Motor neuron (in vitro differentiated cells): ENCODE data around the gene SLC7A8. TPM values are rescaled to one million over a fixed set of nuclear protein-coding genes. Genes with fewer than 3 reads are reported as not detected.
A peak's percentile ranks its signal among the peaks of the same experiment; 100 is the strongest.
"Not testable (repeated sequence)": the region's sequence is repeated elsewhere in the genome, so short reads cannot be mapped to it uniquely, and the experiment has no call there.

ENCODE experiments used
- ATAC-seq, 8 experiments: fragments of 200-7000 bp; cut with Tn5 transposase; replicated peaks in 6 of 8; 2 replicates each; pipeline ENCODE4 v1.8.0; 2021; ENCODE audit warnings: mild to moderate bottlenecking in 8 of 8, moderate library complexity in 8 of 8
- H3K27ac ChIP-seq, 2 donors: fragments of 250-450 bp; sonication (Bioruptor Pico); 2 replicates each; pipeline ENCODE4 v1.9.0; 2021; ENCODE audit warnings: antibody characterized with exemption in 2 of 2, mild to moderate bottlenecking in 2 of 2, moderate library complexity in 1 of 2
- H3K4me1 ChIP-seq, 2 donors: fragments of 250-450 bp; sonication (Bioruptor Pico); replicated peaks in 1 of 2; 2 replicates each; pipeline ENCODE4 v1.6.1; 2021; ENCODE audit warnings: antibody characterized with exemption in 2 of 2, mild to moderate bottlenecking in 2 of 2, moderate library complexity in 1 of 2
- H3K4me3 ChIP-seq, 5 donors: fragments of 250-450 bp; sonication (Bioruptor Pico); 2 replicates each; pipeline ENCODE4 v1.9.0; 2021; ENCODE audit warnings: antibody characterized with exemption in 5 of 5, mild to moderate bottlenecking in 5 of 5, moderate library complexity in 4 of 5
- WGBS, 10 experiments: fragments of 450-650 bp; shearing (Covaris generic); methylation state at CpG; one replicate each; pipeline ENCODE4 v1.0.0; 2022; 5-methylcytosine and 5-hydroxymethylcytosine counted together
- in situ Hi-C, 9 experiments: fragments of 400-800 bp; cut with MboI; loops; one replicate each; pipeline ENCODE4 v1.15.0; 2021; ENCODE audit warnings: low sequenced_read_pairs in 9 of 9, low pct_unique_long_range_greater_than_20kb in 2 of 9; ENCODE audit not compliant: unreplicated experiment in 9 of 9
- total RNA-seq, 8 experiments: library from RNA; unstranded; fragments of 300-600 nt; gene quantifications; 2 replicates each; pipeline versions ENCODE4 v1.2.3 to v1.2.4, GENCODE V29; 2022

Gene SLC7A8
- total RNA-seq, 8 experiments from 2014 or later: 0.96 to 55.9 (median 3.4) TPM

- no peak for ATAC-seq
- in situ Hi-C loops: no loop called here
Observed at GRCh38 chr14:23202001-23202400, 18.5 kb upstream of the SLC7A8 start.

DNA sequence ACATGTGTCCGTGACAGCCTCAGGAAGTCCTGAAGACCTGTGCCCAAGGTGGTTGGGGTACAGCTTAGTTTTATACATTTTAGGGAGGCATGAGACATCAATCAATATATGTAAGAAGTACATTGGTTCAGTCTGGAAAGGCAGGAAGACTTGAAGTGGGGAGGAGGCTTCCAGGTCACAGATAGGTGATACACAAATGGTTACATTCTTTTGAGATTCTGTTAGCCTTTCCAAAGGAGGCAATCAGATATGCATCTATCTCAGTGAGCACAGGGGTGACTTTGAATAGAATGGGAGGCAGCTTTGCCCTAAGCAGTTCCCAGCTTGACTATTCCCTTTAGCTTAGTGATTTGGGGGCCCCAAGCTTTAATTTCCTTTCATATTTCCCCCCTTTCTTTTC lies 15.7 kb upstream of the SLC7A8 start:
- ATAC-seq, in situ Hi-C loops, H3K4me3 ChIP-seq, H3K27ac ChIP-seq, H3K4me1 ChIP-seq: not testable (repeated sequence)
- WGBS, 10 experiments: 20 to 100% (median 54%) methylated on average over 1 of the region's 1 CpG; no CpG with 5 or more reads in 4 of the 10 experiments

More at GRCh38 chr14:23202001-23202400, 18.5 kb upstream of the SLC7A8 start:
- Histone ChIP-seq H3K4me3 (no peak overlapping the region), H3K4me1 (no peaks in the 10 kb centered on the region), H3K27ac (no peak overlapping the region)
- WGBS, 10 experiments: 54 to 98% (median 91%) methylated on average over 1 to 7 of the region's 7 CpGs

- H3K27ac ChIP-seq, in situ Hi-C loops, H3K4me3 ChIP-seq, ATAC-seq, H3K4me1 ChIP-seq: not testable (repeated sequence)
- 80 to 100% (median 100%) methylated on average over 1 to 2 of the region's 2 CpGs; no CpG with 5 or more reads in 6 of the 10 experiments for WGBS, 10 experiments
Observed at GRCh38 chr14:23196487-23196886, 13.0 kb upstream of the SLC7A8 start.

DNA sequence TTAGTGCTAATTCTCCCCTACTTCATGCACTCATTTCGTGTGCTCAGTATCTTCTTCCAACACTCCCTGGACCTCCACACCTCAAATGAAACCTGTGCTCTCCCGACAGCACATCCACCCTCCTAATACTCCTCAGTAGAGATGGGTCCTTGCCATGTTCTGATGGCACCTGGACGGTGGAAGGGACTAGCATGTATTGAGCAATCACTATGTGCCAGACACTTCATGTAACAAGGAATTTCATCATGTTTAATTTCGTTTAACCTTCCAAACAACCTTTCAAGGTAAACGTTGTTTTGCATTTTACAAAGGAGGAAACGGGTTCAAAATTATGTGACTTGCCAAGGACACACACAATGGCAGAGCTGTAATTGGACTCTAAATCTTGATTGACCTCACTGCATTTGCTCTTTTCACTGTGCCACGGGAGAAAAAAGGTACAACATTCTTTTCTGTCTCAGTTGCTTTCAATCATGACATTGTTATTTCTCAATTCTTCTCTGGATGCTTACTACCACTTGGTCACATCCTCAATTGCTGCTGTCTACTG lies 12.2 kb upstream of the SLC7A8 start:
- no peaks in the 10 kb centered on the region for H3K4me1 ChIP-seq

DNA sequence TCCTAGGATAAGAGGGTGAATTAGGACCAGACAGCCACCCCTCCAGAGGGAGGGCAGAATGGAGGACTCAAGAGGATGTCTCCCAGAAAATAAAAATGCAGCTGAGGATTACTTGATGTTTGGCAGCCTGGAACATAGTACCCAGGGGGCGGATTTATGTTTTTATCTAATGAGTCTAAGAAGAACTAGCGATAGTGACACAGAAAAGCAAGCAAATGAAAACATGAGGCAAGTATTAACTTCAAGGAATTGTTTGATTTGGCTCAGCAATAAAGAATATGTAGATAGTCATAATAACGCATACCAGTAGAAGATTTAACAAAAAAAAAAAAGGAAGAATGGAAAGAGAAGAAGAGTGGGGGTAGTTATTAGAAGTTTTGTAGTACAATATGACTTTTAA lies 10.0 kb upstream of the SLC7A8 start:
- no peak overlapping the region for H3K27ac ChIP-seq
- WGBS, 10 experiments: 9 to 100% (median 83%) methylated on average over 1 to 3 of the region's 3 CpGs
- no peak overlapping the region for H3K4me3 ChIP-seq
- in situ Hi-C loops: no loop called here
- no peak for ATAC-seq
- H3K4me1 ChIP-seq: no peaks in the 10 kb centered on the region

More for the DNA sequence above, 12.2 kb upstream of the SLC7A8 start:
- H3K27ac ChIP-seq: no peak overlapping the region
- WGBS, 10 experiments: 43 to 85% (median 63%) methylated on average over 1 to 7 of the region's 7 CpGs
- in situ Hi-C loops: no loop called here
- no peak overlapping the region for H3K4me3 ChIP-seq
- no peak for ATAC-seq

DNA sequence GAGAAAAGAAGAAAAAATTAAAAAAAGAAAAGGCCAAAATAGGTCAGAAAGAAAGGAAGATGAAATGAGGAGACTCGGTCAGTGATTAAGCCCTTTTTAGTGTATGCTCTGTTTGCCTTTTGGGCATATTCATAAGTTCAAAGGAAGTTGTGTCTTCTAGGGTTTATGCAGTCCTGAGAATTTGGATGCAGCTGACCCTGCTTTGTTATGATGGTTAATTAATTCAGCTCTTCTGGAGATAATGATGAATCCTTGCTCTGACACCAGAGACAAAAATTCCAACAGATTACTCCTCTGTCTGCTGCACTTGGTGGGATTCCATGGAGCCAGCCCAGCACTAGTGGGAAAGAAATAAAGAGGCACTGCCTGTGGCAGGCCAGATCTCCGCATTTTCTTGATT lies 4.5 kb upstream of the SLC7A8 start:
- in situ Hi-C loops: loop anchor here in 4 of 9 experiments (10.0 kb wide), 1 partner anchor 63 kb away; no protein-coding TSS in a partner anchor
- H3K27ac ChIP-seq: no peak overlapping the region
- no peaks in the 10 kb centered on the region for H3K4me1 ChIP-seq
- ATAC-seq: peak in 3 of 8 experiments; percentile 29 to 49 (median 39)
- 0 to 100% (median 52%) methylated on average over 1 to 2 of the region's 2 CpGs for WGBS, 10 experiments
- H3K4me3 ChIP-seq: no peak overlapping the region

GRCh38 chr14:23186913-23187654 lies 3.6 kb upstream of the SLC7A8 start:
- no peak overlapping the region for H3K4me3 ChIP-seq
- no peaks in the 10 kb centered on the region for H3K4me1 ChIP-seq
- H3K27ac ChIP-seq: no peak overlapping the region
- in situ Hi-C loops: loop anchor here in 4 of 9 experiments (10.0 kb wide), 1 partner anchor 62 kb away; no protein-coding TSS in a partner anchor
- WGBS, 10 experiments: 0 to 75% (median 51%) methylated on average over 1 to 10 of the region's 12 CpGs
- peak in 6 of 8 experiments; percentile 19 to 62 (median 30) for ATAC-seq

- no peaks in the 10 kb centered on the region for H3K4me1 ChIP-seq
- in situ Hi-C loops: loop anchor here in 4 of 9 experiments (10.0 kb wide), 1 partner anchor 60 kb away; no protein-coding TSS in a partner anchor
- H3K27ac ChIP-seq: no peak overlapping the region
- no peak overlapping the region for H3K4me3 ChIP-seq
- WGBS, 10 experiments: 0 to 79% (median 60%) methylated on average over 1 to 3 of the region's 3 CpGs; no CpG with 5 or more reads in 1 of the 10 experiments
- no peak for ATAC-seq
Observed at GRCh38 chr14:23185063-23185462, 1.6 kb upstream of the SLC7A8 start.

GRCh38 chr14:23183158-23183470 lies 346 bp downstream of the SLC7A8 start:
- H3K4me1 ChIP-seq: no peaks in the 10 kb centered on the region
- in situ Hi-C loops: loop anchor here in 5 of 9 experiments (5.0 to 10.0 kb wide), 2 partner anchors 58 to 61 kb away; no protein-coding TSS in a partner anchor
- no peak overlapping the region for H3K27ac ChIP-seq
- ATAC-seq: peak; percentile 14 to 64 (median 60)
- WGBS, 10 experiments: 0 to 8% (median 0%) methylated on average over 1 to 4 of the region's 4 CpGs; no CpG with 5 or more reads in 1 of the 10 experiments
- H3K4me3 ChIP-seq: peak overlapping the region; percentile 42 to 59 (median 44)

DNA sequence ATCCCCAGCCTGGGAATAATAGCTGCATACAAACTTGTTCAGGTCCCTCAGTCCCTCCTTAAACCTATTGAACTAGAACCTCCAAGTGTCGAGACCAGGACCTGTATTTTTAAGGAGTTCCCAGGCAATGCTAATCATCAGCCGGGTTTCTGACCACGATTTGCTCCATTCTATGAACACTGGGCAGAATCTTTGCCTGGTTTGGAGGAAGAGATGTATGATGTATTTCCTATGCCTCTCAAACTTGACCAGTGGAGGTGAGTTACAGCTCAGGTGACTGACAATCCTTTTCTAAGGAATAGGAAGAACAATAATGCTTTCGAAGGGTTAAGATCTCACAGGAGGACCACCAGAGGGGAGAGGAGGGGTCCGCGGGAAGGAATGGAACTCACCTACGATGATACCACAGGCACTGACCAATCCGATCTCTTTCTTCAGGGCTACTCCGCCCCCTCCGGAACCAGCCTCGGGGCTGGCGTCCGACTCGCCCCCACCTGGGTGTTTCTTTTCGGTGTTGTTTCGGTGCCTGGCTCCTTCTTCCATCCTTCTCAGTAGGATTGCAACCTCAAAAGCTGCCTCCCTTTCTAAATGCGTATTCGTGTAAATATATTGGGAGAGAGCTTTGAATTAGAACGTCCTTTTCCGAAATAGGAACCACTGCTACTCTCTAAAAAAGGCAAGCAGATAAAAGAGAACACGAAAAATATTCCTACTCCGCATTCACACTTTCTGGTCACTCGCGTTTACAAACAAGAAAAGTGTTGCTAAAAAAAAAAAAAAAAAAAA lies 895 bp downstream of the SLC7A8 start:
- Histone ChIP-seq H3K4me3 (peak overlapping the region; percentile 42 to 59 (median 44)), H3K4me1 (peaks cover 0 to under 1% of the 10 kb centered on the region in 2 donors), H3K27ac (no peak overlapping the region)
- in situ Hi-C loops: loop anchor here in 5 of 9 experiments (5.0 to 10.0 kb wide), 2 partner anchors 58 to 60 kb away; no protein-coding TSS in a partner anchor
- WGBS, 10 experiments: 0 to 7% (median 2%) methylated on average over 6 to 22 of the region's 24 CpGs
- ATAC-seq: peak; percentile 51 to 91 (median 80)

DNA sequence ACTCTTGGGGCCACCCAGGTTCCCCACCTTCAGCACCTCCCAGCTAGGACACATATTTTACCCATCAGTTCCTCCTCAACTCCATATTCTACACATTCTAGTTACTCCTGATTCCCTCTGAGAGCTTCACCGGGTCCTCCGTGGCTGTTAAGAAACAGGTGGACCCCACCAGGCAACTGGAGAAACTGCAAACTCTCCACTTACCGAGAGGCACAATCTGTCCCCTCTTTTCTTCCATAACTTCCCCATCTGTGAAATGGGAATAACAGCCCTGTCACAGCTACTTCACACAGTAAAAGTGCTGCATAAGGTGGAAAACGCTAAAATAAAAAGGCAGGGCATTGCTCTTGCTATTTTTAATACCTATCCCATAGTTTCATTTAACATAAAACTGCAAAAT lies 1.5 kb downstream of the SLC7A8 start:
- in situ Hi-C loops: loop anchor here in 5 of 9 experiments (5.0 to 10.0 kb wide), 2 partner anchors 57 to 60 kb away; no protein-coding TSS in a partner anchor
- Histone ChIP-seq H3K27ac (no peak overlapping the region), H3K4me1 (peaks cover 5 to 6% of the 10 kb centered on the region in 2 donors), H3K4me3 (peak overlapping the region in 4 of 5 donors; percentile 42 to 59 (median 46))
- ATAC-seq: no peak
- WGBS, 10 experiments: 0 to 60% (median 27%) methylated on average over 1 to 4 of the region's 4 CpGs; no CpG with 5 or more reads in 4 of the 10 experiments

DNA sequence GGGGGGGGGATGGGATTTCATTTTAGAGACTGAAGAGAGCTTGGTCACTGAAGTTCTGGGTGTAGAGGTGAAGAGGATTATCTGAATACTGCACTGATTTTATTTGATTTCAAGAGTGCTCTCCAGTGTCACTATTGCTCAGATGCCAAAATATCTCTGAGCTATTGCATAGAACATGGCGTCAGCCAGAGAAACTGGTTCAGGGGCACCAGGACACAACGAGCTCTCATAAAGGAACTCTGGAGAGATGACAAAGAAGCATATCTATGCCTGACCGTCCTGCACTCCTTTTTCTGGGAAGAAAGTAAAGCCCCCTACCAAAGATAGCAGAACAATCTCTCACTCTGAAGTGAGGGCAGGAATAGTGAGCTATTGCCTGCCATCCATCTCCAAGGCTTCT lies 2.0 kb downstream of the SLC7A8 start:
- in situ Hi-C loops: loop anchor here in 5 of 9 experiments (5.0 to 10.0 kb wide), 2 partner anchors 57 to 59 kb away; no protein-coding TSS in a partner anchor
- H3K27ac ChIP-seq: no peak overlapping the region

More for the DNA sequence above, 2.0 kb downstream of the SLC7A8 start:
- ATAC-seq: no peak
- 39 to 80% (median 75%) methylated on average over 1 to 2 of the region's 3 CpGs; no CpG with 5 or more reads in 5 of the 10 experiments for WGBS, 10 experiments
- H3K4me1 ChIP-seq: peaks cover 5 to 6% of the 10 kb centered on the region in 2 donors
- H3K4me3 ChIP-seq: peak overlapping the region in 3 of 5 donors; percentile 8 to 59 (median 49)
